Astrocyte (in vitro differentiated cells and primary cell): Measurements from ENCODE around the gene JMJD7. TPM values are rescaled to one million over a fixed set of nuclear protein-coding genes. Genes with fewer than 3 reads are reported as not detected.

ENCODE experiments used
- DNase-seq: peaks from one replicate; pipeline ENCODE4 v3.0.0-alpha.2; 2010; ENCODE audit warnings: low read depth
- FAIRE-seq: peaks from 2 replicates; lab custom pipeline; 2011; peaks lifted over from hg19 to GRCh38; lab: Jason Lieb, UNC
- H2AFZ ChIP-seq: 2 replicates; pipeline ENCODE4 v1.6.0; 2012; ENCODE audit warnings: low read depth, low read length, inconsistent platforms
- H3K27ac ChIP-seq: 2 replicates; pipeline ENCODE4 v1.5.1; 2011; ENCODE audit warnings: low read depth, low read length, inconsistent platforms
- H3K27me3 ChIP-seq: 2 replicates; pipeline ENCODE4 v1.6.0; 2011; ENCODE audit warnings: low read length, inconsistent platforms; ENCODE audit not compliant: insufficient read depth
- H3K36me3 ChIP-seq: 2 replicates; pipeline ENCODE4 v1.5.1; 2011; ENCODE audit warnings: low read length, inconsistent platforms; ENCODE audit not compliant: insufficient read depth
- H3K4me1 ChIP-seq: 2 replicates; pipeline ENCODE4 v1.5.1; 2011; ENCODE audit warnings: low read length, inconsistent platforms; ENCODE audit not compliant: insufficient read depth
- H3K4me2 ChIP-seq: 2 replicates; pipeline ENCODE4 v1.6.0; 2012; ENCODE audit warnings: low read length, inconsistent platforms
- H3K4me3 ChIP-seq: 2 replicates; pipeline ENCODE4 v1.5.1; 2011; ENCODE audit warnings: low read depth, mild to moderate bottlenecking, low read length, inconsistent platforms; ENCODE audit not compliant: insufficient read depth
- H3K79me2 ChIP-seq: 2 replicates; pipeline ENCODE4 v1.6.0; 2012; ENCODE audit warnings: mild to moderate bottlenecking, low read length, inconsistent platforms; ENCODE audit not compliant: insufficient read depth
- H3K9ac ChIP-seq: 2 replicates; pipeline ENCODE4 v1.6.0; 2012; ENCODE audit warnings: mild to moderate bottlenecking, low read length, inconsistent platforms
- H3K9me3 ChIP-seq: 2 replicates; pipeline ENCODE4 v1.5.1; 2012; ENCODE audit warnings: low read depth, mild to moderate bottlenecking, low read length, inconsistent platforms; ENCODE audit not compliant: insufficient read depth
- H4K20me1 ChIP-seq: 2 replicates; pipeline ENCODE4 v1.6.0; 2012; ENCODE audit warnings: low read length, inconsistent platforms; ENCODE audit not compliant: insufficient read depth
- H3K27ac Mint-ChIP-seq: one replicate; pipeline ENCODE4 v1.8.0; 2021; ENCODE audit warnings: mild to moderate bottlenecking, mixed read lengths; ENCODE audit not compliant: unreplicated experiment
- H3K27me3 Mint-ChIP-seq: one replicate; pipeline ENCODE4 v1.8.0; 2021; ENCODE audit warnings: low read depth, mixed read lengths; ENCODE audit not compliant: unreplicated experiment
- H3K36me3 Mint-ChIP-seq: one replicate; pipeline ENCODE4 v1.8.0; 2021; ENCODE audit warnings: low read depth, mixed read lengths; ENCODE audit not compliant: unreplicated experiment
- H3K4me1 Mint-ChIP-seq: one replicate; pipeline ENCODE4 v1.8.0; 2021; ENCODE audit warnings: low read depth, mixed read lengths; ENCODE audit not compliant: unreplicated experiment
- H3K4me3 Mint-ChIP-seq: one replicate; pipeline ENCODE4 v1.8.0; 2021; ENCODE audit warnings: mild to moderate bottlenecking, moderate library complexity, mixed read lengths; ENCODE audit not compliant: unreplicated experiment
- H3K9me3 Mint-ChIP-seq: one replicate; pipeline ENCODE4 v1.8.0; 2021; ENCODE audit warnings: mild to moderate bottlenecking, mixed read lengths; ENCODE audit not compliant: unreplicated experiment
- EZH2 ChIP-seq: IDR thresholded peaks from 2 replicates; pipeline ENCODE4 v1.6.1; 2012; ENCODE audit warnings: mild to moderate bottlenecking, low read length, inconsistent platforms; ENCODE audit not compliant: insufficient read depth
- total RNA-seq: library from RNA; stranded (reverse); gene quantifications from 2 replicates; pipeline ENCODE4 v1.2.1, GENCODE V29; 2021
- TF ChIP-seq, protein P1 (sequence below): IDR thresholded peaks from 2 replicates; pipeline ENCODE4 v1.5.1; 2011; ENCODE audit warnings: low read depth, mild to moderate bottlenecking, inconsistent platforms, low read length, moderate library complexity; ENCODE audit not compliant: insufficient read depth

Gene JMJD7
- total RNA-seq, 1 donor from 2014 or later = 7.6 TPM

DNA sequence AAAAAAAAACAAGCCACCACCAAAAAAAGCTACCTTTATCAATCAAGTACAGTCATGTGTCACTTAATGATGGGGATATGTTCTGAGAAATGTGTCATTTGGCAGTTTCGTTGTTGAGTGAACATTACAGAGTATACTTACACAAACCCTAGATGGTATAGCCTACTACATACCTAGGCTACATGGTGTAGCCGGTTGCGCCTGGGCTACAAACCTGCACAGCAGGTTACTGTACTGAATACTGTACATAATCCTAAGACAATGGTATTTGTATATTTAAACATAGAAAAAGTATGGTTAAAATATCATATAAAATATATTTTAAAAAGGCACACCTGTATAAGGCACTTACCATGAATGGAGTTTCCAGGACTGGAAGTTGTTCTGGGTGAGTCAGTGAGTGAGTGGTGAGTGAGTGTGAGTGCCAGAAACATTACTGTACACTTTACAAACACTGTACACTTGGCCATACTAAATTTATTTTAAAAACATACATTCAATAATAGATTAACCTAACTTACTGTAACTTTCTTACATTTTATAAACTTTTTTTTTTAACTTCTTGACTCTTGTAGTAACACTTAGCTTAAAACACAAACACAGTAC, 25.9 kb upstream of the JMJD7 start:
- Histone ChIP-seq H3K9me3 (no peaks in the 10 kb centered on the region), H3K27ac (peak overlapping the region; percentile 13), H3K9ac (no peak overlapping the region), H3K4me3 (no peak overlapping the region), H4K20me1 (peaks cover 40% of the 10 kb centered on the region), H3K79me2 (peaks cover 30% of the 10 kb centered on the region), H3K4me1 (peaks cover 15% of the 10 kb centered on the region), H2AFZ (no peak overlapping the region), H3K27me3 (no peaks in the 10 kb centered on the region), H3K36me3 (peaks cover 4% of the 10 kb centered on the region), H3K4me2 (peak overlapping the region; percentile 20)
- no peak overlapping the region for H3K4me3 Mint-ChIP-seq
- H3K27me3 Mint-ChIP-seq = no peaks in the 10 kb centered on the region
- peaks cover 16% of the 10 kb centered on the region for H3K36me3 Mint-ChIP-seq
- peak; percentile 64 for DNase-seq
- TF ChIP-seq EZH2 = no peak
- TF ChIP-seq, protein P1, sequence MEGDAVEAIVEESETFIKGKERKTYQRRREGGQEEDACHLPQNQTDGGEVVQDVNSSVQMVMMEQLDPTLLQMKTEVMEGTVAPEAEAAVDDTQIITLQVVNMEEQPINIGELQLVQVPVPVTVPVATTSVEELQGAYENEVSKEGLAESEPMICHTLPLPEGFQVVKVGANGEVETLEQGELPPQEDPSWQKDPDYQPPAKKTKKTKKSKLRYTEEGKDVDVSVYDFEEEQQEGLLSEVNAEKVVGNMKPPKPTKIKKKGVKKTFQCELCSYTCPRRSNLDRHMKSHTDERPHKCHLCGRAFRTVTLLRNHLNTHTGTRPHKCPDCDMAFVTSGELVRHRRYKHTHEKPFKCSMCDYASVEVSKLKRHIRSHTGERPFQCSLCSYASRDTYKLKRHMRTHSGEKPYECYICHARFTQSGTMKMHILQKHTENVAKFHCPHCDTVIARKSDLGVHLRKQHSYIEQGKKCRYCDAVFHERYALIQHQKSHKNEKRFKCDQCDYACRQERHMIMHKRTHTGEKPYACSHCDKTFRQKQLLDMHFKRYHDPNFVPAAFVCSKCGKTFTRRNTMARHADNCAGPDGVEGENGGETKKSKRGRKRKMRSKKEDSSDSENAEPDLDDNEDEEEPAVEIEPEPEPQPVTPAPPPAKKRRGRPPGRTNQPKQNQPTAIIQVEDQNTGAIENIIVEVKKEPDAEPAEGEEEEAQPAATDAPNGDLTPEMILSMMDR = no peak
- no peaks in the 10 kb centered on the region for H3K9me3 Mint-ChIP-seq
- H3K27ac Mint-ChIP-seq = no peak overlapping the region
- FAIRE-seq = no peak
- H3K4me1 Mint-ChIP-seq = peaks cover 24% of the 10 kb centered on the region

DNA sequence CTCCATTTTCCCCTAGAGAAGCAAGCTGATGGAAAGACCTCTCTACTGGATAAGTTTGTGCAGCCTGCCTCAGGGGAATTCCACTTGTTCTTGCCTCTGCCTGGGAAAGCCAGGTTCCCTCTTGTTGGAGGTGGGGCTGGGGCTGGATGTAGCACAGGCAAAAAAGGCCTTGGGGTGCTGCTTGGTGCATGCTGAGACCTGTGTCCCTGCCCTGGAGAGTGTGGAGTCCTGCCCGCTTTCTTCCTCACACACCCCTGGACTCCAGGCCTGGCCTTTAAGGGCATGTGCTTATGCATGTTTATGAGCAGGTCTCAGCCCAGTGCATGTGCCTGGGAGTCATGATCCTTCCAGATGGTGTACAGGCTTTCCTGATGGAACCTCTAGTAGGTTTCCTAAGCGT, 23.5 kb upstream of the JMJD7 start:
- peaks cover 10% of the 10 kb centered on the region for H3K4me1 Mint-ChIP-seq

More for the DNA sequence above, 23.5 kb upstream of the JMJD7 start:
- DNase-seq (no peak), FAIRE-seq (no peak)
- peaks cover 12% of the 10 kb centered on the region for H3K36me3 Mint-ChIP-seq
- peaks cover 4% of the 10 kb centered on the region for H3K36me3 ChIP-seq
- peaks cover 37% of the 10 kb centered on the region for H4K20me1 ChIP-seq
- H3K79me2 ChIP-seq = peaks cover 23% of the 10 kb centered on the region
- H3K4me1 ChIP-seq = peaks cover 14% of the 10 kb centered on the region
- no peak overlapping the region for H2AFZ ChIP-seq
- no peak overlapping the region for H3K4me2 ChIP-seq
- no peaks in the 10 kb centered on the region for H3K9me3 ChIP-seq
- H3K4me3 Mint-ChIP-seq = no peak overlapping the region
- TF ChIP-seq, protein P1 = no peak
- TF ChIP-seq EZH2 = no peak
- H3K27ac ChIP-seq = no peak overlapping the region
- H3K9me3 Mint-ChIP-seq = no peaks in the 10 kb centered on the region
- no peak overlapping the region for H3K4me3 ChIP-seq
- H3K27ac Mint-ChIP-seq = peak overlapping the region; percentile 47
- no peaks in the 10 kb centered on the region for H3K27me3 ChIP-seq
- H3K27me3 Mint-ChIP-seq = no peaks in the 10 kb centered on the region
- H3K9ac ChIP-seq = no peak overlapping the region
